Measurements from ENCODE around the gene EMC8.
"Not testable (repeated sequence)": the region's sequence is repeated elsewhere in the genome, so short reads cannot be mapped to it uniquely, and the experiment has no call there.

Gene EMC8

GRCh38 chr16:85812031-85812807 is 12.9 kb upstream of the EMC8 start:
- DNase-seq = no peak

- no peak for DNase-seq
Measured at GRCh38 chr16:85810742-85811115, 11.4 kb upstream of the EMC8 start.

GRCh38 chr16:85810097-85810741 is 10.9 kb upstream of the EMC8 start:
- DNase-seq = no peak

- no peak for DNase-seq
Measured at GRCh38 chr16:85809645-85810044, 10.3 kb upstream of the EMC8 start.

GRCh38 chr16:85808926-85809325 is 9.6 kb upstream of the EMC8 start:
- no peak for DNase-seq

GRCh38 chr16:85808104-85808503 is 8.8 kb upstream of the EMC8 start:
- not testable (repeated sequence) for DNase-seq

- DNase-seq = not testable (repeated sequence)
Measured at GRCh38 chr16:85807340-85807739, 8.0 kb upstream of the EMC8 start.

GRCh38 chr16:85806539-85806938 is 7.2 kb upstream of the EMC8 start:
- DNase-seq = no peak

- no peak for DNase-seq
Measured at GRCh38 chr16:85805442-85806045, 6.2 kb upstream of the EMC8 start.

GRCh38 chr16:85803570-85803969 is 4.2 kb upstream of the EMC8 start:
- DNase-seq = no peak

GRCh38 chr16:85800321-85800669 is 951 bp upstream of the EMC8 start:
- no peak for DNase-seq

GRCh38 chr16:85798901-85799496 is 345 bp downstream of the EMC8 start:
- DNase-seq = no peak

- DNase-seq = no peak
Measured at GRCh38 chr16:85798283-85798776, 1.0 kb downstream of the EMC8 start.

- DNase-seq = no peak
Measured at GRCh38 chr16:85796599-85796998, 2.7 kb downstream of the EMC8 start.

GRCh38 chr16:85796152-85796551 is 3.2 kb downstream of the EMC8 start:
- no peak for DNase-seq

GRCh38 chr16:85794696-85795095 is 4.6 kb downstream of the EMC8 start:
- DNase-seq = no peak

- DNase-seq = no peak
Measured at GRCh38 chr16:85793662-85794298, 5.6 kb downstream of the EMC8 start.

- no peak for DNase-seq
Measured at GRCh38 chr16:85789773-85790172, 9.6 kb downstream of the EMC8 start.

- no peak for DNase-seq
Measured at GRCh38 chr16:85788819-85789218, 10.5 kb downstream of the EMC8 start.

- DNase-seq = no peak
Measured at GRCh38 chr16:85785927-85786326, 13.4 kb downstream of the EMC8 start.

GRCh38 chr16:85784813-85785212 is 14.5 kb downstream of the EMC8 start:
- DNase-seq = no peak

GRCh38 chr16:85783441-85783840 is 15.9 kb downstream of the EMC8 start:
- no peak for DNase-seq

GRCh38 chr16:85782451-85782850 is 16.9 kb downstream of the EMC8 start:
- DNase-seq = no peak

All from NCI-H446 treated with DMSO at 0.1 percent for 48 hours (cell line).